Measurements from ENCODE around the gene CSTF3. TPM values are rescaled to one million over a fixed set of nuclear protein-coding genes. Genes with fewer than 3 reads are reported as not detected.

CSTF3 gene
- total RNA-seq, 2 experiments from 2014 or later = 26.5 to 27.3 TPM

DNA sequence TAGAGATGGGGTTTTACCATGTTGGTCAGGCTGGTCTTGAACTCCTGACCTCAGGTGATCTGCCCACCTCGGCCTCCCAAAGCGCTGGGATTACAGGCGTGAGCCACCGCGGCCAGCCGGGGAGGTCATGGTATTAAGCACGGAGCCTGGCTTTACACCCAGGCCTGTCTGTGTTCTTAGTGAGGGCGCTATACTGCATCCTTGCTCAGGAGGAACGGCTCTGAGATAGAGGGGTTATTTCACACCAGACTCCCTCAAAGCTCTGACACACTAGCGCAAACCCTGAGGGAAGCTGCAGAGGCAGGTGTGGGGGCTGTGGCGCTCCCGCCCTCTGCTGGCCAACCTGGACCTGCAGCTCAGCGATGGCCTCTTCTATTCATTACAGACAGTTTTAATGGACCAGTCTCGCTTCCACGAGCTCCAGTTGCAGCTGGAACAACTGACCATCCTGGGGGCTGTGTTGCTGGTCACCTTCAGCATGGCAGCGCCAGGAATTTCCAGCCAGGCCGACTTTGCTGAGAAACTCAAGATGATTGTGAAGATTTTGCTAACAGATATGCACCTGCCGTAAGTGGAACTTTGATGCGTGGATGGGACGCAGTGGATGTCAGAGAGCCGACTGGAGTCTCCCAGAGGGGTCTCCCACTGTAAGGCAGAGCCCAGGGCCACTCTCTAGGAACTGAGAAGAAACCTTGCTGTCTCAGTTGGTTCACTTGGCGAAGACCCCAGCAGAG is 95.7 kb downstream of the CSTF3 start:
- intact Hi-C loops (cut with micrococcal nuclease) = loop anchor here (1.0 to 10.0 kb wide), 8 partner anchors 105 to 741 kb away; partner anchors contain the start of gene EIF3M
- CTCF ChIA-PET = interaction anchor here (0.6 to 4.4 kb wide), 45 partner anchors 8 to 387 kb away, joined by 3 to 39 read pairs (median 4); partner anchors contain the start of genes DEPDC7 and TCP11L1
- Mint-ChIP-seq H3K27ac (no peak overlapping the region), H3K4me3 (no peak overlapping the region), H3K9me3 (no peaks in the 10 kb centered on the region), H3K4me1 (ENCODE audit: low read depth) (peaks cover 41% of the 10 kb centered on the region), H3K36me3 (ENCODE audit: low read depth) (peaks cover 13% of the 10 kb centered on the region), H3K27me3 (ENCODE audit: low read depth) (peaks cover 1% of the 10 kb centered on the region)
- DNase-seq = peak; percentile 86

DNA sequence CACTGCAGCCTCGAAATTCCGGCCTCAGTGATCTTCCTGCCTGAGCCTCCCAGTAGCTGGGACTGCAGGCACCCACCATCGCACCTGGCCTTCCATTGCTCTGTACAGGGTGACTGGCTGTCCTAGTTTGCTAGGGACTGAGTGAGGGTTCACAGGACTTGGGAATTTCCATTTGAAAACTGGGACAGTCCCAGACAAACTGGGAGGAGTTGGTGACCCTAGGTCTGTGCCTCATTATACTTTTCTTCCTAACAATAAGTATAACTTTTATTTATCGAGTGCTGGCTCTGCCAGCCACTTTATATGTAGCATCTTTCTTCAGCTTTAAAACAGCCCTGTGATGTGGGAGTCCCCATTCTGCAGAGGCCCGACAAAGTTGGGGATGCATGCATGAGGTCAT is 96.4 kb downstream of the CSTF3 start:
- Mint-ChIP-seq H3K9me3 (no peaks in the 10 kb centered on the region), H3K4me1 (ENCODE audit: low read depth) (peaks cover 46% of the 10 kb centered on the region), H3K27ac (no peak overlapping the region), H3K27me3 (ENCODE audit: low read depth) (peaks cover 1% of the 10 kb centered on the region), H3K36me3 (ENCODE audit: low read depth) (peaks cover 17% of the 10 kb centered on the region), H3K4me3 (no peak overlapping the region)
- no peak for DNase-seq
- CTCF ChIA-PET = interaction anchor here (0.7 to 4.4 kb wide), 33 partner anchors 8 to 801 kb away, joined by 3 to 39 read pairs (median 6); partner anchors contain the start of genes DEPDC7 and TCP11L1
- intact Hi-C loops (cut with micrococcal nuclease) = loop anchor here (1.0 to 10.0 kb wide), 8 partner anchors 105 to 740 kb away; partner anchors contain the start of gene EIF3M

DNA sequence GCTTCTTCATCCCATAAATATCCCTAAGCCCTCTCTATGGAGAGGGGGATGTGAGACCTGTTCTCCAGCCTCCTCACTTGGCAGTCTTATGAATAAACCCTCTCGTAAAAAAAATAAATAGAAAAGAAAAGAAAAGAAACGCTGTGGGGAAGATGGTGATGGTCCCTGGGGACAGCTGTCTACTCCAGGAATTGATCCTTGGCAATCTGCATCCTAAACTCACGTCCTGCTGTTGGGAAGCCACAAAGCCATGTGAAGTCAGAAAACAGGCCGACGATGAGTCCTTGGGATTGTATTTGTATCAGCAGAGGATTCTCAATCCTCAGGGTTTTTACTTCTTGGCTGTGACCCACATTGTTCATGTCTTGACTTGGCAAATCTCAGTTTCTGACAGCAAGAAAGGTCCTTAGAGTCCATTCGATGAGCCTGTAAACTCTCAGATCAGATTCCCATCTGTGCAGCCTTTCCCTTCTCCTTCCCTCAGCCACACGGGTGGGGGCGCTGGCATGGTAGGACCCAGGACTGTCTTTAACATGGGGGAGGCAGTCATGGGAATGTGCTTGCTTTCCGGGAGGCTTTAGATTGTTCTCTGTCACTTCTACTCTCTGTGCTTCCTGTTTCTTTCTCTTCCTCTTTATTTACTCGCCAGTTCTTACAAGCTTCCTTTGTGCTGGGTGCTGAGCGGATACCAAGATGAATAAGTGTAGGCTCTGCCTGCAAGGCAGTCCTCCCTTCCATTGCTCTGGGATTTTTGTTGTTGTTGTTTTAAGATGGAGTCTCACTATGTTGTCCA is 97.1 kb downstream of the CSTF3 start:
- Mint-ChIP-seq H3K27me3 (ENCODE audit: low read depth) (peaks cover 1% of the 10 kb centered on the region), H3K27ac (no peak overlapping the region), H3K4me3 (no peak overlapping the region), H3K36me3 (ENCODE audit: low read depth) (peaks cover 22% of the 10 kb centered on the region), H3K9me3 (no peaks in the 10 kb centered on the region), H3K4me1 (ENCODE audit: low read depth) (peaks cover 46% of the 10 kb centered on the region)
- no peak for DNase-seq
- CTCF ChIA-PET = interaction anchor here (0.6 to 4.4 kb wide), 28 partner anchors 8 to 802 kb away, joined by 3 to 39 read pairs (median 6); partner anchors contain the start of genes DEPDC7, QSER1 and TCP11L1
- intact Hi-C loops (cut with micrococcal nuclease) = loop anchor here (2.0 to 10.0 kb wide), 3 partner anchors 265 to 739 kb away; partner anchors contain the start of gene EIF3M

DNA sequence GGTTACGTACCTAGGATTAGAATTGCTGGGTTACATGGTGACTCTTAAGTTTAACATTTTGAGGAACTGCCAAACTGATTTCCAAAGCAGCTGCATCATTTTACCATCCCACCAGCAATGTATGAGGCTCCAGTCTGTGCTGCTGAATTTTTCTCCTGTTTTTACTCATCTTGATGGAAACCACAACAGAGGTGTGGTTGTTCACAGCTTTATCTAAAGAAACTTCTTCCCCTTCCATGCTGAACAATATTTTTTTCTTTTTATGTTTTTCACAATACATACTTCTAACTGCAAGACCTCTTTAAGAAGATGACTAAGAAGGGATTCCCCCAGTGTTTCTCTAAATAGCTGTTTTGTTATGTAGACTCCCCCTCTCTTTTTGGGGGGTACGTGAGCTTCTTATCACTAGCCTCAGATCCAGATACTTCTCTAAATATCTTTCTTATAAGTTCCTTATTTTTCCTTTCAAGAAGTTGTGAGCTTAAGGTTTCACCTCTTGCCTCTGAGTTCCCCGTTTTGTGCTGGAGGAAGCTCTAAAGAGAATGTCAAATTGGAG is 97.9 kb downstream of the CSTF3 start:
- intact Hi-C loops (cut with micrococcal nuclease) = loop anchor here (1.0 to 10.0 kb wide), 7 partner anchors 23 to 739 kb away; partner anchors contain the start of genes CSTF3, EIF3M and QSER1
- DNase-seq = peak; percentile 45
- peaks cover 46% of the 10 kb centered on the region for H3K4me1 Mint-ChIP-seq (ENCODE audit: low read depth)
- no peaks in the 10 kb centered on the region for H3K9me3 Mint-ChIP-seq
- no peak overlapping the region for H3K4me3 Mint-ChIP-seq
- peaks cover 1% of the 10 kb centered on the region for H3K27me3 Mint-ChIP-seq (ENCODE audit: low read depth)
- no peak overlapping the region for H3K27ac Mint-ChIP-seq
- H3K36me3 Mint-ChIP-seq (ENCODE audit: low read depth) = peaks cover 24% of the 10 kb centered on the region
- CTCF ChIA-PET = interaction anchor here (0.6 to 4.4 kb wide), 12 partner anchors 8 to 254 kb away, joined by 3 to 32 read pairs (median 5); partner anchors contain the start of genes DEPDC7, QSER1 and TCP11L1

DNA sequence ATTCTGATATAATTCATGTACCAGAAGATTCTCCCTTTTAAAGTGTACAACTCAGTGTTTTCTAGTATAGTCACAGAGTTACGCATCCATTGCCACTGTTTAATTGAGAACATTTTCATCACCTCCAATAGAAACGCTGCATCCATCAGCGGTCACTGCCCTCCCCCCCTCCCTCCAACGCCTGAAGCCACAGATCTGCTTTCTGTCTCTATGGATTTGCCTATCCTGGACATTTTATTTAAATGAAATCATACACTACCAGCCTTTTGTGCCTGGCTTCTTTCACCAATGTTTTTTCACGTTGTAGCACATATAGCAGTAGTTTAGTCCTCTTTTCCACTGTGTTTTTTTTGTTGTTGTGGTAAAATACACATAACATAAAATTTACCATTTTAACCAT is 99.1 kb downstream of the CSTF3 start:
- DNase-seq = no peak
- intact Hi-C loops (cut with micrococcal nuclease) = loop anchor here (10.0 kb wide), 2 partner anchors 477 to 737 kb away; partner anchors contain the start of gene EIF3M
- no peak overlapping the region for H3K4me3 Mint-ChIP-seq
- peaks cover 1% of the 10 kb centered on the region for H3K27me3 Mint-ChIP-seq (ENCODE audit: low read depth)
- H3K27ac Mint-ChIP-seq = no peak overlapping the region
- H3K4me1 Mint-ChIP-seq (ENCODE audit: low read depth) = peaks cover 46% of the 10 kb centered on the region
- H3K36me3 Mint-ChIP-seq (ENCODE audit: low read depth) = peaks cover 26% of the 10 kb centered on the region
- CTCF ChIA-PET = no interaction called here
- no peaks in the 10 kb centered on the region for H3K9me3 Mint-ChIP-seq

DNA sequence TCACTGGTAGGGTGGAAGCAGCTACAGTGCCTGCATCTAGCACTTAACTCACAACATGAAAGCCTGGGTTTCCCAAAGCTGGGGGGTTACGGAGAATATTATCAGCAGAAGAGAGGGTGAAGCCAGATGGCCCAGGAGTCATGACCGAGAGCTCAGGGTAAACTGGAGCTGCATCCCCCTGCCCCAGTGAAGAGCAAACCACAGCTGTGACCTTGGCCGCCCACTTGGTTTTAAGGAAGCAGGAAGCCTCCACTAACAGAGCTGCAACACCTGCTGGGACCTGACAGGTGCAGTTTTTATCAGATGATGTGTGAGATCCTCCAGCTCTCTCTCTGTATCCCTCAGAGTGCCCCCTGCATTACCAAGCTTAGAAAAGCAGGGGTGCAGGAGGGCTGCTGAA is 101.0 kb downstream of the CSTF3 start:
- Mint-ChIP-seq H3K36me3 (ENCODE audit: low read depth) (peaks cover 25% of the 10 kb centered on the region), H3K4me1 (ENCODE audit: low read depth) (peaks cover 41% of the 10 kb centered on the region), H3K27ac (no peak overlapping the region), H3K4me3 (no peak overlapping the region), H3K27me3 (ENCODE audit: low read depth) (peaks cover 1% of the 10 kb centered on the region), H3K9me3 (no peaks in the 10 kb centered on the region)
- intact Hi-C loops (cut with micrococcal nuclease) = loop anchor here (1.0 to 10.0 kb wide), 3 partner anchors 164 to 735 kb away; partner anchors contain the start of gene EIF3M
- DNase-seq = no peak
- CTCF ChIA-PET = interaction anchor here (0.6 kb wide), 1 partner anchor 197 kb away, joined by 3 read pairs; no protein-coding TSS in a partner anchor

DNA sequence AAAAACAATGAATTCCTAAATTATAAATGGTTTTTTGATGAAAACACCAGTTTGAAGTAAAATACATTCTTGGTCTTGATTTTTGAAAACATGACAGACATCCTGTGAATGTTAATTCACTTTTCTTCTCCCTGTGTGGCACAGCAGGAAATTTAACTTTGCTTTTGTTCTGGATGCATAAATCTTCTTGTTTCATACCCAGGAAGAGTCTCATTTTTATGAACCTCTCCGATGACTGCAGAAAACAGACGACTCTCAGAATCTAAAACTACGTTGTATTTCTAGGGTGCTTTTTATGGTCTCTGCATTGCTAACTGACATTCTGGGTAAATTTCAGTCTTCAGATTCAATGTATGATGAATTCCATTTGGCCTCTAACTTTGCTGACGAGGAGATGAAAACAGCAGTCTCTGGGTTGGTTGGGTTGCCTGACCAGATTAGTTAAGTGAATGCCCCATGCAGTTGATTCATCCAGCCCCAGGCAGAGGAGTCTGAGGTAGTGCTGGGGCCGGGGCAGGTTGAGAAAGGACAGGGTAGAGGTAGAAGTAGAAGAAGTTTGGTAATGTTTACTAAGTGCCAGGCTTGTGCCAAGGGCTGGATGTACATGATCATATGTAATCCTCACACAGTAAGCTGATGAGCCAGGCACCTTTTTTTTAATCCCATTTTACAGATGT is 101.8 kb downstream of the CSTF3 start:
- H3K9me3 Mint-ChIP-seq = no peaks in the 10 kb centered on the region
- peaks cover 25% of the 10 kb centered on the region for H3K36me3 Mint-ChIP-seq (ENCODE audit: low read depth)
- no peak overlapping the region for H3K4me3 Mint-ChIP-seq
- DNase-seq = no peak
- no peak overlapping the region for H3K27ac Mint-ChIP-seq
- peaks cover 35% of the 10 kb centered on the region for H3K4me1 Mint-ChIP-seq (ENCODE audit: low read depth)
- CTCF ChIA-PET = interaction anchor here (0.6 kb wide), 1 partner anchor 196 kb away, joined by 3 read pairs; no protein-coding TSS in a partner anchor
- intact Hi-C loops (cut with micrococcal nuclease) = loop anchor here (1.0 to 10.0 kb wide), 3 partner anchors 163 to 735 kb away; partner anchors contain the start of gene EIF3M
- peaks cover 1% of the 10 kb centered on the region for H3K27me3 Mint-ChIP-seq (ENCODE audit: low read depth)

DNA sequence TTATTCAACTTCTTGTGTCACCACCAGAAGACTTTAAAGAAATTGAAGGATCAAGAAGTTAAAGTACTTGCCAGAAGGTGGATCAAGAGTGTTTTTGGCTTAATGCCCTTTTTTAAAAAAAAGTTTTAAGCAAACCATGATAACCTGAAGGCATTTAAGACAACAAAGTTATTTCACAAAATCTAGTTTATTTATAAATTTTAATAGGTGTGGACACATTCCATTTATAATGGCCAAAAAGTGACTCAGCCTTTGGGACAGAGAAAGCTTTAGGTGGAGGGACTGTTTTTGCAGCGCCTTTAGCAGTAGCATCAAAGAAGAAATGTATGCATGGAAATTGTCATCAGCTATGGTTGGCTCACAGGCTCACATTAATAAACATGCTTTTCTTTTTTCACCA is 104.0 kb downstream of the CSTF3 start:
- CTCF ChIA-PET = interaction anchor here (1.2 to 1.6 kb wide), 2 partner anchors 8 to 98 kb away, joined by 4 to 6 read pairs; no protein-coding TSS in a partner anchor
- Mint-ChIP-seq H3K9me3 (no peaks in the 10 kb centered on the region), H3K4me1 (ENCODE audit: low read depth) (peaks cover 13% of the 10 kb centered on the region), H3K27me3 (ENCODE audit: low read depth) (no peaks in the 10 kb centered on the region), H3K27ac (no peak overlapping the region), H3K36me3 (ENCODE audit: low read depth) (peaks cover 23% of the 10 kb centered on the region), H3K4me3 (no peak overlapping the region)
- DNase-seq = no peak
- intact Hi-C loops (cut with micrococcal nuclease) = no loop called here

DNA sequence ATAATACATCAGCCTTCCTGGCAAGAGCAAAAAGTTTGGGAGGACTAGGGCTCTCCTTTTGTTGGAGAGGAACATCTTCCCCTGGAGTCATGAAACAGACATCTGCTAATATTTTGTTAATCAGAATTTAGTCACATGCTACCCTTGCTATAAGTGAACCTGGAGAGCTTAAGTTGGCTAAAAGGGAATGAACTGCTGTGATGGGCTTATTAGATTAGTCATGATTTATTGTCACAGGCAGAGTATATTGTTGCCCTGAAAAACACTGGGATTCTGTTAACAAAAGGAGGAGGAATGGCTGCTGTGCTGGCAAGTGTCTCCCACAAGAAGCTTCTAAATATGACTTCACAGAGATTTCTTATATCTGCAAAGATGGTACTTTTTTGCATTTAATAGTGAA is 105.9 kb downstream of the CSTF3 start:
- H3K9me3 Mint-ChIP-seq = no peaks in the 10 kb centered on the region
- no peak overlapping the region for H3K27ac Mint-ChIP-seq
- intact Hi-C loops (cut with micrococcal nuclease) = no loop called here
- peaks cover 17% of the 10 kb centered on the region for H3K36me3 Mint-ChIP-seq (ENCODE audit: low read depth)
- CTCF ChIA-PET = interaction anchor here (1.0 to 1.7 kb wide), 3 partner anchors 10 to 101 kb away, joined by 4 to 5 read pairs (median 5); no protein-coding TSS in a partner anchor
- peaks cover 2% of the 10 kb centered on the region for H3K4me1 Mint-ChIP-seq (ENCODE audit: low read depth)
- H3K27me3 Mint-ChIP-seq (ENCODE audit: low read depth) = no peaks in the 10 kb centered on the region
- DNase-seq = no peak
- no peak overlapping the region for H3K4me3 Mint-ChIP-seq

DNA sequence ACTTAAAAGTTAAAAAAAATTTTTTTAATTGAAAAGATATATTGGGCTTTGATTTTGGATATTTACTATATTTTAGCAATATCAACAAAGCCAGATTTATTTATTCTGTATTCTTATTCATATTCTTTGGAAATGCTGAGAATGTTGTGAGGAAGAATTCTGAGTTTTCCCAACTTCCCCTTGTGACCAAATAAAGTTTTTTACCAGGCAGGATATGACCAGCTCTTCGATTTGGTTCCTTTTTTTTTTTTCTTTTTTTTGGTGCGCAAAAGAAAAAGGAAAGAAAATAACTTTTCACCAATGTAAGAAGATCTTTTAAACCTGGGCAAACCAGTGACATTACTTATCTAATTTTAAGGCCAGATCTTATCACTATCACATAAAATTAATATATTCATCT is 109.0 kb downstream of the CSTF3 start:
- intact Hi-C loops (cut with micrococcal nuclease) = no loop called here
- H3K4me3 Mint-ChIP-seq = no peak overlapping the region
- CTCF ChIA-PET = no interaction called here
- no peaks in the 10 kb centered on the region for H3K4me1 Mint-ChIP-seq (ENCODE audit: low read depth)
- H3K36me3 Mint-ChIP-seq (ENCODE audit: low read depth) = peaks cover 9% of the 10 kb centered on the region
- H3K27ac Mint-ChIP-seq = no peak overlapping the region
- no peaks in the 10 kb centered on the region for H3K27me3 Mint-ChIP-seq (ENCODE audit: low read depth)
- no peaks in the 10 kb centered on the region for H3K9me3 Mint-ChIP-seq
- no peak for DNase-seq
